Liver (tissue), 3 donors: ENCODE measurements around the gene TEX2.

Source experiments
- GABPA ChIP-seq, 2 donors: IDR thresholded peaks in 1 of 2; conservative IDR thresholded peaks in 1 of 2; 2 replicates each; pipeline ENCODE4 v1.6.1; 2016; ENCODE audit warnings: antibody characterized with exemption in 2 of 2, mild to moderate bottlenecking in 1 of 2, moderate library complexity in 1 of 2
- RAD21 ChIP-seq, 2 donors: IDR thresholded peaks; 2 replicates each; pipeline ENCODE4 v1.6.1; 2016; ENCODE audit warnings: antibody characterized with exemption in 2 of 2, mild to moderate bottlenecking in 2 of 2
- SP1 ChIP-seq: IDR thresholded peaks from 2 replicates; pipeline ENCODE4 v1.6.1; 2018; ENCODE audit warnings: antibody characterized with exemption, mild to moderate bottlenecking
- TAF1 ChIP-seq: conservative IDR thresholded peaks from 2 replicates; pipeline ENCODE4 v1.6.1; 2016; ENCODE audit warnings: antibody characterized with exemption, mild to moderate bottlenecking
- YY1 ChIP-seq: IDR thresholded peaks from 2 replicates; pipeline ENCODE4 v1.6.1; 2016; ENCODE audit warnings: antibody characterized with exemption, mild to moderate bottlenecking
- TF ChIP-seq, protein P1 (sequence below): fragments of 150-350 bp; IDR thresholded peaks from 2 replicates; pipeline ENCODE4 v1.5.1; 2017; ENCODE audit warnings: improper control_type of control experiment, low read depth, low read length; ENCODE audit not compliant: missing input control
- TF ChIP-seq, protein P2 (sequence below): IDR thresholded peaks from 2 replicates; pipeline ENCODE4 v1.6.1; 2016; ENCODE audit warnings: antibody characterized with exemption
- TF ChIP-seq, protein P3 (sequence below): IDR thresholded peaks from 2 replicates; pipeline ENCODE4 v1.6.1; 2016; ENCODE audit warnings: antibody characterized with exemption, mild to moderate bottlenecking
- donor health status: healthy.
- donor health status: healthy.

DNA sequence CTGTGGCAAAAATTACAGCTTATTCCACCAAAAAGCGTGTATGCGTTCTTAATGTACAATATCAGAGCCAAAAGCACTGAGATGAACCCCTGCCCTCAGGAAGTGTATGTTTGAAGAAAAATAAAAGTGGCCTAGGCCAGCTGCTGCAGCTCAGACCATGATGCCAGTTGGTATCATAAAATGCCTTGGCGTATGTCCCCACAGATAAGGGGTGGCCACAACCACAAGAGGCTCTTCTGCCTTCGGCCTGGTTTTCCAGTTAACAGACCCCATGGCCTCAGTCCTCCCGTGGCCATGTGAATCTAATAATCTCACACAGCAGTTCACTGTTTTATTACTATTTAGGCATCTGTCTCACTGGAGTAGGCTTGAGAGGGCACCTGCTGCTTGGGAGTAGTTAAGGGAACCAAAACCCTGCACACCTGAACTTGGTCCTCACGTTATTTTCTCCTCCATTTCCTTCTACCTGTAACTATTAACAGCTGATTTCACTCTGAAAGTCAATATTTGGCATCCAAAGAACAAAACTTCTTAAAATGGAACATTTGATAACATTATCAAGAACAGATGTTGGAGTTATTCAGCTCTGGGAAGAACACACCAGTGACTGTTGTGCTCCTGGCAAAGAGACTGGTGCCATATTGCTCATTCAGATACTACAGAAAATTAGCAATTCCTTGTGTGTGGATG is 98.3 kb downstream of the TEX2 start:
- TF ChIP-seq, protein P1, sequence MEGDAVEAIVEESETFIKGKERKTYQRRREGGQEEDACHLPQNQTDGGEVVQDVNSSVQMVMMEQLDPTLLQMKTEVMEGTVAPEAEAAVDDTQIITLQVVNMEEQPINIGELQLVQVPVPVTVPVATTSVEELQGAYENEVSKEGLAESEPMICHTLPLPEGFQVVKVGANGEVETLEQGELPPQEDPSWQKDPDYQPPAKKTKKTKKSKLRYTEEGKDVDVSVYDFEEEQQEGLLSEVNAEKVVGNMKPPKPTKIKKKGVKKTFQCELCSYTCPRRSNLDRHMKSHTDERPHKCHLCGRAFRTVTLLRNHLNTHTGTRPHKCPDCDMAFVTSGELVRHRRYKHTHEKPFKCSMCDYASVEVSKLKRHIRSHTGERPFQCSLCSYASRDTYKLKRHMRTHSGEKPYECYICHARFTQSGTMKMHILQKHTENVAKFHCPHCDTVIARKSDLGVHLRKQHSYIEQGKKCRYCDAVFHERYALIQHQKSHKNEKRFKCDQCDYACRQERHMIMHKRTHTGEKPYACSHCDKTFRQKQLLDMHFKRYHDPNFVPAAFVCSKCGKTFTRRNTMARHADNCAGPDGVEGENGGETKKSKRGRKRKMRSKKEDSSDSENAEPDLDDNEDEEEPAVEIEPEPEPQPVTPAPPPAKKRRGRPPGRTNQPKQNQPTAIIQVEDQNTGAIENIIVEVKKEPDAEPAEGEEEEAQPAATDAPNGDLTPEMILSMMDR: no peak
- TF ChIP-seq YY1 (no peak), RAD21 (IDR thresholded peaks at IDR 0.05) (no peak), SP1 (no peak), GABPA (IDR thresholded peaks at IDR 0.05 in 1 of 2, conservative IDR thresholded peaks at IDR 0.05 in 1 of 2) (no peak), TAF1 (no peak)
- TF ChIP-seq, protein P2, sequence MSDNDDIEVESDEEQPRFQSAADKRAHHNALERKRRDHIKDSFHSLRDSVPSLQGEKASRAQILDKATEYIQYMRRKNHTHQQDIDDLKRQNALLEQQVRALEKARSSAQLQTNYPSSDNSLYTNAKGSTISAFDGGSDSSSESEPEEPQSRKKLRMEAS: no peak
- TF ChIP-seq, protein P3, sequence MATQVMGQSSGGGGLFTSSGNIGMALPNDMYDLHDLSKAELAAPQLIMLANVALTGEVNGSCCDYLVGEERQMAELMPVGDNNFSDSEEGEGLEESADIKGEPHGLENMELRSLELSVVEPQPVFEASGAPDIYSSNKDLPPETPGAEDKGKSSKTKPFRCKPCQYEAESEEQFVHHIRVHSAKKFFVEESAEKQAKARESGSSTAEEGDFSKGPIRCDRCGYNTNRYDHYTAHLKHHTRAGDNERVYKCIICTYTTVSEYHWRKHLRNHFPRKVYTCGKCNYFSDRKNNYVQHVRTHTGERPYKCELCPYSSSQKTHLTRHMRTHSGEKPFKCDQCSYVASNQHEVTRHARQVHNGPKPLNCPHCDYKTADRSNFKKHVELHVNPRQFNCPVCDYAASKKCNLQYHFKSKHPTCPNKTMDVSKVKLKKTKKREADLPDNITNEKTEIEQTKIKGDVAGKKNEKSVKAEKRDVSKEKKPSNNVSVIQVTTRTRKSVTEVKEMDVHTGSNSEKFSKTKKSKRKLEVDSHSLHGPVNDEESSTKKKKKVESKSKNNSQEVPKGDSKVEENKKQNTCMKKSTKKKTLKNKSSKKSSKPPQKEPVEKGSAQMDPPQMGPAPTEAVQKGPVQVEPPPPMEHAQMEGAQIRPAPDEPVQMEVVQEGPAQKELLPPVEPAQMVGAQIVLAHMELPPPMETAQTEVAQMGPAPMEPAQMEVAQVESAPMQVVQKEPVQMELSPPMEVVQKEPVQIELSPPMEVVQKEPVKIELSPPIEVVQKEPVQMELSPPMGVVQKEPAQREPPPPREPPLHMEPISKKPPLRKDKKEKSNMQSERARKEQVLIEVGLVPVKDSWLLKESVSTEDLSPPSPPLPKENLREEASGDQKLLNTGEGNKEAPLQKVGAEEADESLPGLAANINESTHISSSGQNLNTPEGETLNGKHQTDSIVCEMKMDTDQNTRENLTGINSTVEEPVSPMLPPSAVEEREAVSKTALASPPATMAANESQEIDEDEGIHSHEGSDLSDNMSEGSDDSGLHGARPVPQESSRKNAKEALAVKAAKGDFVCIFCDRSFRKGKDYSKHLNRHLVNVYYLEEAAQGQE: no peak
